Panc1 (cell line): ENCODE measurements around the gene TMEM229B. TPM values are rescaled to one million over a fixed set of nuclear protein-coding genes. Genes with fewer than 3 reads are reported as not detected.

Source experiments
- ATAC-seq: fragments of 200-7000 bp; cut with Tn5 transposase; 2 replicates; pipeline ENCODE4 v1.9.1; 2020; ENCODE audit warnings: mild to moderate bottlenecking, moderate library complexity
- BruUV-seq: library from RNA; stranded (reverse); fragments of 400-500 nt; replicated peaks from 2 replicates; lab custom pipeline; 2021; lab: Mats Ljungman, UMichigan
- CTCF ChIA-PET: fragments of 300-600 bp; sonication (Branson Sonifier 250); formaldehyde crosslinking; loops from one replicate; lab custom pipeline; 2022; ENCODE audit warnings: antibody characterized with exemption; lab: Charles Lee
- POLR2A ChIA-PET: fragments of 300-600 bp; sonication (Branson Sonifier 250); formaldehyde crosslinking; loops from one replicate; lab custom pipeline; 2022; ENCODE audit warnings: antibody characterized with exemption; lab: Charles Lee
- DNase-seq: peaks from one replicate; pipeline ENCODE4 v3.0.0-alpha.2; 2010; ENCODE audit warnings: low read depth, low spot score
- H3K27ac ChIP-seq: 2 replicates; pipeline ENCODE4 v1.5.1; 2011; ENCODE audit warnings: mild to moderate bottlenecking, low read length, inconsistent platforms
- H3K27me3 ChIP-seq: fragments of 200-500 bp; sonication (Bioruptor generic); 2 replicates; pipeline ENCODE4 v1.6.0; 2014; ENCODE audit warnings: low read length, inconsistent platforms; ENCODE audit not compliant: control insufficient read depth, insufficient read depth
- H3K36me3 ChIP-seq: fragments of 200-500 bp; sonication (Bioruptor generic); 2 replicates; pipeline ENCODE4 v1.5.1; 2014; ENCODE audit warnings: inconsistent platforms, mild to moderate bottlenecking, low read length, moderate library complexity; ENCODE audit not compliant: control insufficient read depth, insufficient read depth
- H3K4me1 ChIP-seq: 2 replicates; pipeline ENCODE4 v1.5.1; 2011; ENCODE audit warnings: inconsistent platforms, mild to moderate bottlenecking, low read length, moderate library complexity; ENCODE audit not compliant: control insufficient read depth, insufficient read depth
- H3K4me3 ChIP-seq, 2 experiments: 2 replicates each; pipeline ENCODE4 v1.5.1; 2011 to 2012; ENCODE audit warnings: low read depth in 2 of 2, low read length in 2 of 2, mild to moderate bottlenecking in 2 of 2, inconsistent platforms in 1 of 2, moderate library complexity in 1 of 2
- H3K9me3 ChIP-seq: fragments of 200-500 bp; sonication (Bioruptor generic); 2 replicates; pipeline ENCODE4 v1.5.1; 2014; ENCODE audit warnings: low read depth, mild to moderate bottlenecking, inconsistent platforms, low read length, moderate library complexity; ENCODE audit not compliant: control insufficient read depth, insufficient read depth
- CTCF ChIP-seq: fragments of 450-650 bp; IDR thresholded peaks from 2 replicates; pipeline ENCODE4 v1.5.1; 2017; ENCODE audit warnings: mild to moderate bottlenecking
- POLR2AphosphoS5 ChIP-seq: IDR thresholded peaks from 2 replicates; pipeline ENCODE4 v1.6.1; 2012; ENCODE audit warnings: mild to moderate bottlenecking, low read depth, low read length, moderate library complexity
- REST ChIP-seq, 2 experiments: IDR thresholded peaks; 2 replicates each; pipeline ENCODE4 v1.6.1; 2011 to 2012; ENCODE audit warnings: low read depth in 2 of 2, control low read depth in 1 of 2, low read length in 1 of 2, mild to moderate bottlenecking in 1 of 2, moderate library complexity in 1 of 2; ENCODE audit not compliant: insufficient read depth in 1 of 2
- SIN3A ChIP-seq: IDR thresholded peaks from 2 replicates; pipeline ENCODE4 v1.6.1; 2012; ENCODE audit warnings: low read depth, mild to moderate bottlenecking, low read length, moderate library complexity, borderline replicate concordance; ENCODE audit not compliant: insufficient read depth
- TCF7L2 ChIP-seq: IDR thresholded peaks from 2 replicates; pipeline ENCODE4 v1.6.1; 2011; ENCODE audit warnings: mild to moderate bottlenecking, low read depth, low read length, inconsistent platforms
- in situ Hi-C: cut with HindIII; loops from 2 replicates; pipeline ENCODE4 v1.10.0; 2016; ENCODE audit warnings: low sequenced_read_pairs, low pct_unique_long_range_greater_than_20kb
- intact Hi-C: fragments of 100-400 bp; cut with micrococcal nuclease; formaldehyde crosslinking; loops from one replicate; pipeline ENCODE4 v1.10.0; 2022; ENCODE audit not compliant: unreplicated experiment
- total RNA-seq: library from RNA; stranded (reverse); gene quantifications from one replicate; pipeline ENCODE4 v1.2.1, GENCODE V29; 2021; ENCODE audit not compliant: unreplicated experiment

Gene TMEM229B
- total RNA-seq, 1 experiment from 2014 or later: 1.6 TPM

- Histone ChIP-seq H3K4me1 (no peaks in the 10 kb centered on the region), H3K27me3 (0 out of 2 replicates have a peak, but pooled peaks cover 2% of the 10 kb centered on the region), H3K9me3 (no peaks in the 10 kb centered on the region), H3K4me3 (no peak overlapping the region), H3K36me3 (no peaks in the 10 kb centered on the region), H3K27ac (no peak overlapping the region)
- TF ChIP-seq TCF7L2: no peak
- no peak for TF ChIP-seq POLR2AphosphoS5
- no peak for TF ChIP-seq CTCF
- no peak for TF ChIP-seq REST (IDR thresholded peaks at IDR 0.05; ENCODE audit: insufficient read depth in 1 of 2, low read depth in 2 of 2, low read length in 1 of 2)
- no peak for TF ChIP-seq SIN3A
- no TSS peak for BruUV-seq
- ATAC-seq: no peak
- POLR2A ChIA-PET: no interaction called here
- CTCF ChIA-PET: no interaction called here
- in situ Hi-C loops: no loop called here
- intact Hi-C loops: no loop called here
- no peak for DNase-seq
These were observed 27.1 kb downstream of the TMEM229B start for GRCh38 chr14:67461341-67461985.

- H3K9me3 ChIP-seq: no peaks in the 10 kb centered on the region
- ChIA-PET CTCF (no interaction called here), POLR2A (no interaction called here)
- H3K27ac ChIP-seq: no peak overlapping the region
- H3K4me3 ChIP-seq: no peak overlapping the region
- ATAC-seq: no peak
- DNase-seq: no peak
- no peaks in the 10 kb centered on the region for H3K4me1 ChIP-seq
- no peaks in the 10 kb centered on the region for H3K36me3 ChIP-seq
- intact Hi-C loops: no loop called here
- no TSS peak for BruUV-seq
- TF ChIP-seq SIN3A: no peak
- H3K27me3 ChIP-seq: 0 out of 2 replicates have a peak, but pooled peaks cover 2% of the 10 kb centered on the region
- in situ Hi-C loops: no loop called here
These were observed 29.2 kb downstream of the TMEM229B start for GRCh38 chr14:67459336-67459735.

GRCh38 chr14:67457782-67458181 lies 30.7 kb downstream of the TMEM229B start:
- DNase-seq (no peak), ATAC-seq (peak; percentile 58; the same call in 1 of the 2 replicates)
- no peaks in the 10 kb centered on the region for H3K4me1 ChIP-seq
- H3K36me3 ChIP-seq: no peaks in the 10 kb centered on the region
- H3K27me3 ChIP-seq: 0 out of 2 replicates have a peak, but pooled peaks cover 2% of the 10 kb centered on the region
- H3K27ac ChIP-seq: no peak overlapping the region
- intact Hi-C loops (no loop called here), in situ Hi-C loops (no loop called here)
- no TSS peak for BruUV-seq
- CTCF ChIA-PET: no interaction called here
- H3K9me3 ChIP-seq: no peaks in the 10 kb centered on the region
- TF ChIP-seq CTCF: no peak
- TF ChIP-seq TCF7L2: no peak
- TF ChIP-seq SIN3A: no peak
- no peak overlapping the region for H3K4me3 ChIP-seq
- POLR2A ChIA-PET: no interaction called here
